Thyroid gland (tissue), 4 donors: Measurements from ENCODE around the gene MYBBP1A. TPM values are rescaled to one million over a fixed set of nuclear protein-coding genes. Genes with fewer than 3 reads are reported as not detected.
A peak's percentile ranks its signal among the peaks of the same experiment; 100 is the strongest.

ENCODE experiments used
- DNase-seq, 2 donors: peaks; one replicate each; pipeline ENCODE4 v3.0.0-alpha.2; 2019
- H3K27ac ChIP-seq, 3 donors: fragments of 200-600 bp; sonication (generic); 1 replicate in 2 of 3; 2 replicates in 1 of 3; pipeline ENCODE4 v1.5.1; 2016 to 2019; ENCODE audit warnings: mild to moderate bottlenecking in 1 of 3, moderate library complexity in 1 of 3
- H3K27me3 ChIP-seq: fragments of 200-600 bp; sonication (generic); one replicate; pipeline ENCODE4 v1.5.1; 2019
- H3K36me3 ChIP-seq, 2 donors: fragments of 200-600 bp; sonication (generic); one replicate each; pipeline ENCODE4 v1.5.1; 2016 to 2019
- H3K4me1 ChIP-seq, 2 donors: fragments of 200-600 bp; sonication (generic); one replicate each; pipeline ENCODE4 v1.5.1; 2017 to 2019
- H3K4me3 ChIP-seq, 3 donors: fragments of 200-600 bp; sonication (generic); replicated peaks in 1 of 3; 1 replicate in 2 of 3; 2 replicates in 1 of 3; pipeline ENCODE4 v1.5.1; 2016; ENCODE audit warnings: mild to moderate bottlenecking in 1 of 3
- H3K9me3 ChIP-seq: fragments of 200-600 bp; sonication (generic); one replicate; pipeline ENCODE4 v1.5.1; 2017
- POLR2A ChIP-seq, 2 donors: fragments of 450-650 bp; IDR thresholded peaks; one replicate each; pipeline ENCODE4 v1.6.1; 2017; ENCODE audit warnings: antibody characterized with exemption in 2 of 2, mild to moderate bottlenecking in 2 of 2, moderate library complexity in 1 of 2
- WGBS, 2 donors: methylation state at CpG; one replicate each; pipeline ENCODE4 v1.1.5; 2017; 5-methylcytosine and 5-hydroxymethylcytosine counted together
- intact Hi-C: fragments of 100-400 bp; cut with DNase I; formaldehyde crosslinking; loops from one replicate; pipeline ENCODE4 v1.15.1; 2023
- total RNA-seq, 4 donors: library from RNA; depleted of rRNA; stranded (reverse); fragments of >200 nt; gene quantifications; one replicate each; pipeline ENCODE4 v1.2.3, GENCODE V29; 2016
- TF ChIP-seq, protein P1 (sequence below), 6 experiments: fragments of 200-600 bp in 3 of 6; fragments of 450-650 bp in 3 of 6; sonication (generic) in 3 of 6; IDR thresholded peaks; one replicate each; pipeline ENCODE4 v1.5.1; 2016 to 2019; ENCODE audit warnings: antibody characterized with exemption in 6 of 6, mild to moderate bottlenecking in 2 of 6, inconsistent platforms in 1 of 6, moderate library complexity in 1 of 6

Gene MYBBP1A
- total RNA-seq, 4 donors from 2014 or later: 23.5 to 50.2 (median 37.6) TPM

DNA sequence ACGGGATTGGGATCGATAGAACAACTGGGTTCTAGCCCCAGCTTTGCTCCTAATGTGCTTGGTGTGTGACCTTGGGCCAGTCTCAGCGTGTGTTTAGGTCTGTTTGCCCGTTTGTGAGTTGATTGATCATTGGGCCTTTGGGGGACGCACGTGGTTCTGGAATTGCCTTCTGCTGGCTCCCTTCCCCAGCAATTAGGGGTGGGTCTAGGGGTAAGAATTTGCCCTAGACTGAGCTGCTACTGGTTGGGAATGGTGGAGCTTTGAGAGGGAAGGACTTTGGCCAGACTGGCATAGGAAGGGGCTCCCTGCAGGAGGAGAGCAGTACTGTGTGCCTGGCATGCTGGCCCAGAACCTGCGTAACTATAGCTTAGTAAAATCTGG, 55.0 kb downstream of the MYBBP1A start:
- H3K9me3 ChIP-seq: no peaks in the 10 kb centered on the region
- intact Hi-C loops: no loop called here
- H3K27ac ChIP-seq: peak overlapping the region in 1 of 3 donors; percentile 17
- 44 to 49% methylated on average over 6 to 7 of the region's 7 CpGs for WGBS, 2 donors
- peak overlapping the region in 1 of 3 donors; percentile 28 for H3K4me3 ChIP-seq
- H3K36me3 ChIP-seq: no peaks in the 10 kb centered on the region
- no peak for DNase-seq
- no peaks in the 10 kb centered on the region for H3K27me3 ChIP-seq
- TF ChIP-seq, protein P1, sequence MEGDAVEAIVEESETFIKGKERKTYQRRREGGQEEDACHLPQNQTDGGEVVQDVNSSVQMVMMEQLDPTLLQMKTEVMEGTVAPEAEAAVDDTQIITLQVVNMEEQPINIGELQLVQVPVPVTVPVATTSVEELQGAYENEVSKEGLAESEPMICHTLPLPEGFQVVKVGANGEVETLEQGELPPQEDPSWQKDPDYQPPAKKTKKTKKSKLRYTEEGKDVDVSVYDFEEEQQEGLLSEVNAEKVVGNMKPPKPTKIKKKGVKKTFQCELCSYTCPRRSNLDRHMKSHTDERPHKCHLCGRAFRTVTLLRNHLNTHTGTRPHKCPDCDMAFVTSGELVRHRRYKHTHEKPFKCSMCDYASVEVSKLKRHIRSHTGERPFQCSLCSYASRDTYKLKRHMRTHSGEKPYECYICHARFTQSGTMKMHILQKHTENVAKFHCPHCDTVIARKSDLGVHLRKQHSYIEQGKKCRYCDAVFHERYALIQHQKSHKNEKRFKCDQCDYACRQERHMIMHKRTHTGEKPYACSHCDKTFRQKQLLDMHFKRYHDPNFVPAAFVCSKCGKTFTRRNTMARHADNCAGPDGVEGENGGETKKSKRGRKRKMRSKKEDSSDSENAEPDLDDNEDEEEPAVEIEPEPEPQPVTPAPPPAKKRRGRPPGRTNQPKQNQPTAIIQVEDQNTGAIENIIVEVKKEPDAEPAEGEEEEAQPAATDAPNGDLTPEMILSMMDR (IDR thresholded peaks at IDR 0.05): no peak
- no peak for TF ChIP-seq POLR2A (IDR thresholded peaks at IDR 0.05)
- peaks cover 28 to 49% of the 10 kb centered on the region in 2 donors for H3K4me1 ChIP-seq

DNA sequence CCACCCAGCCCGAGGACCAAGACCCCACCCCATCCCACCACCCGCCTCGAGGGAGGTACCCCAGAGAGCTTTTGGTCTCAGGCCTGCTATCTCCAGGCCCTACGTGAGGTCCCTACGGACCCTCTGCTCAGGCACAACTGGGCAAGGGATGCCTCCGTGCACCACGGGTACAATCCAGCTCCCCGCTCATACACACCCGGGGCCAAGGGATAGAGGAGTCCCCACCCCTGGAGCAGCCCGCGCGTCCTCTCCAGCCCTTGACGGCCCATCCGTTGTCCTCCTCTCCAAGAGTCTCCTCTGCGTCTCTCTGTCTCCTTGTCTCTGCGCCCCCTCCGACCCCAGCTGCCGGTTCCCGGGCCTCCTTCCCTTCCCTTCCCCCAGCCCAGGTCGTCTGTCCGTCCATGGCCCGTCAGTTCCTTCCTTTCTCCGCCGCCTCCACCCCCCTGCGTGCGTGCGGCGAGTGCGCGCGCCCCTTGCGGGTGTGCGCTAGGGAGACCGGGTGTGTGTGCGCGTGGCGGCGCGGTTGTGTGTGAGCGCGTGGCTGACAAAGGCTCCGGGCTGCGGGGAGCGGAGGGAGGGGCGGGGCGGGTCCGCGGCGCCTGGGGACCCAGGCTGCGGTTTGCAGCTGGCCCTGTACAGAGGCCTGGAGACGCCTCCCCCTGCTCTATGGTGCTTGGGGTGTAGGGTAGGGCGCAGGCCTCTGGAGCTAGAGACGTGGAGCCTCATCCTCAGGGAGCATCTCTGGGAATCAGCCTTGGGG, 55.6 kb downstream of the MYBBP1A start:
- DNase-seq: no peak
- Histone ChIP-seq H3K27ac (peak overlapping the region in 1 of 3 donors; percentile 17), H3K4me1 (peaks cover 28 to 44% of the 10 kb centered on the region in 2 donors), H3K36me3 (no peaks in the 10 kb centered on the region), H3K27me3 (no peaks in the 10 kb centered on the region), H3K4me3 (peak overlapping the region in 1 of 3 donors; percentile 28), H3K9me3 (no peaks in the 10 kb centered on the region)
- WGBS, 2 donors: 2 to 4% methylated on average over 26 to 30 of the region's 53 CpGs
- TF ChIP-seq, protein P1 (IDR thresholded peaks at IDR 0.05): no peak
- no peak for TF ChIP-seq POLR2A (IDR thresholded peaks at IDR 0.05)
- intact Hi-C loops: no loop called here

DNA sequence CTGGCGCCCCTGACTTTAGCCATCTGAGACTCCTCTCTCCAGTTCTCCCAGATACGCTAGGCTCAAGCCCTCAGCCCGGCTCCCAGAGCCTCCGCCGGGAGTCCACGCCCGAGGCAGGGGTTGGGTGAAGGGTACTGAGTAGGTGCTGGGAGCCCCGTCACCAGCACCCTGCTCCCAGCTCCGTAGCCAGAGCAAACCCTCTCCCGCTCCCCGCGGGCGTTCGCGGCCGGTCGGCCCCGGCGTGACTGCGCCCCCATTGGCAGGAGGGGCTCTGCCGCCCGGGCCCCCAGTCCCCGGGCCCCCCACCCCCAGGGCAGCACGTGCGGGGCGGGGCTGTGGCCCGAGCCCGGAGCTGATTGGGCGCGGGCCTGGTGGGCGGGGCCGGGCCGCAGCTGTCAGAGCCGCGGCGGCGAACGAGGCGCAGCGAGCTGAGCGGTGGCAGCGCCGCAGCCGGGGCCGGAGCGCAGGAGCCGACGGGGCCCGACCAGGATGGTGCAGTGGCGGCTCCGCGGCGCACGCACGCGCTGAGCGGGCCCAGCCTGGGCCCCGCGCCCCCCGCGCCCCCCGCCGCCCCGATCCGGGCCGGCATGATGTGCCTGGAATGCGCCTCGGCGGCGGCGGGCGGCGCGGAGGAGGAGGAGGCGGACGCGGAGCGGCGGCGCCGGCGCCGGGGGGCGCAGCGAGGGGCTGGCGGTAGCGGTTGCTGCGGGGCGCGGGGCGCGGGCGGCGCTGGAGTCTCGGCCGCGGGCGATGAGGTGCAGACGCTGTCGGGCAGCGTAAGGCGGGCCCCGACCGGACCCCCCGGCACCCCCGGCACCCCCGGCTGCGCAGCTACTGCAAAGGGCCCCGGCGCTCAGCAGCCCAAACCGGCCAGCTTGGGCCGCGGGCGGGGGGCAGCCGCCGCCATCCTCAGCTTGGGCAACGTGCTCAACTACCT, 56.5 kb downstream of the MYBBP1A start, which contains the start of gene SPNS2:
Gene SPNS2, plus strand, starts transcription at position 421 of the 937 bp plus-strand sequence. Its CDS starts 167 bp downstream, at position 588.
- H3K27me3 ChIP-seq: no peaks in the 10 kb centered on the region
- H3K9me3 ChIP-seq: no peaks in the 10 kb centered on the region
- peak; percentile 64 to 66 for DNase-seq
- intact Hi-C loops: no loop called here
- peak within 1 kb of the TSS in 1 of 3 donors; percentile 28 for H3K4me3 ChIP-seq
- peaks cover 28 to 39% of the 10 kb centered on the region in 2 donors for H3K4me1 ChIP-seq
- peak within 1 kb of the TSS in 1 of 3 donors; percentile 17 for H3K27ac ChIP-seq
- H3K36me3 ChIP-seq: no peaks in the 10 kb centered on the region
- peak in 1 of 2 donors; percentile 33 for TF ChIP-seq POLR2A (IDR thresholded peaks at IDR 0.05)
- TF ChIP-seq, protein P1 (IDR thresholded peaks at IDR 0.05): no peak
- 0 to 4% methylated on average over 25 to 34 of the region's 117 CpGs for WGBS, 2 donors

DNA sequence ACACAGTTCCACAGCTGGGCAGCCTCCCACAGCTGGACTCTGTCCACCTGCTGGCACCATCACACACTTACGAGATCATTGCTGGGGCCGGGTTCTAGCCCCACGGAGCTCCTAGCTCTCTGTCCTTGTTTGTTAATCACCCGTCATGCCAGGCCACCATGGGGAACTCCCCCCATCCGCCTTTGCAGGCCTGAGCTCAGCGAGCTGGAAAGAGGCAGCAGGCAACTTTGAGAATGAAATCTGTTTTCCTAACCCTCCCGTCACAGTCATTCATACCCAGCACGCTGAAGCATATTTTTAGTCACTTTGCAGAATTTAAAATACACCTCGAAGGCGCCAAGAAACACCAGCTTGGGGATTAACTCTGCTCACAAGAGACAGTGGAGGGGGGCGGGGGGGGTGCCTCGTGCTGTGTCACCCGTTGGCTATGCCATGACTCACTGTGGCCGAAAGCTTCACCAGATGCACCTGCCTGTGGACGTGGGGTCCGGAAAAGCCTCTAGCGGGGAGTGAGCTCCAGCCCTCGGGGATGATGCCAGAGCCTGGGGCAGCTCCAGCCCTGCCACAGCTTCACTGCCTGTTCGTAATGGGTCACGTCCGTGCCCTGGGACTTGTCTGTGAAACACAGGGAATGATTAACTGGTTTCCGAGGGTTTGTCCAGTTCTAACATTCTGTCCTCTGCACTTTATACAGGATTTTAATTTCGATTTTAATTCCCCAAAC, 57.9 kb downstream of the MYBBP1A start:
- peak; percentile 57 to 76 for DNase-seq
- 35 to 46% methylated on average over 22 to 23 of the region's 23 CpGs for WGBS, 2 donors
- no peak overlapping the region for H3K27ac ChIP-seq
- H3K27me3 ChIP-seq: no peaks in the 10 kb centered on the region
- peaks cover 21 to 33% of the 10 kb centered on the region in 2 donors for H3K4me1 ChIP-seq
- no peak overlapping the region for H3K4me3 ChIP-seq
- no peak for TF ChIP-seq POLR2A (IDR thresholded peaks at IDR 0.05)
- TF ChIP-seq, protein P1 (IDR thresholded peaks at IDR 0.05): no peak
- intact Hi-C loops: no loop called here
- H3K9me3 ChIP-seq: no peaks in the 10 kb centered on the region
- no peaks in the 10 kb centered on the region for H3K36me3 ChIP-seq
